Cardiac muscle cell (in vitro differentiated cells and primary cell): Measurements from ENCODE around the gene SIGLECL1. TPM values are rescaled to one million over a fixed set of nuclear protein-coding genes. Genes with fewer than 3 reads are reported as not detected.

Experiments
- DNase-seq, 2 donors: peaks; one replicate each; pipeline versions ENCODE4 v3.0.0 to v3.0.0-alpha.2; 2010 to 2017; ENCODE audit warnings: low read depth in 1 of 2, low spot score in 1 of 2
- H3K27ac ChIP-seq: fragments of 200-600 bp; sonication (generic); 2 replicates; pipeline ENCODE4 v1.5.1; 2016
- H3K27me3 ChIP-seq: fragments of 200-600 bp; sonication (generic); 2 replicates; pipeline ENCODE4 v1.6.0; 2016; ENCODE audit warnings: control low read depth
- H3K36me3 ChIP-seq: fragments of 200-600 bp; sonication (generic); 2 replicates; pipeline ENCODE4 v1.5.1; 2016; ENCODE audit warnings: control low read depth
- H3K4me1 ChIP-seq: fragments of 200-600 bp; sonication (generic); 2 replicates; pipeline ENCODE4 v1.8.1; 2017; ENCODE audit warnings: low read depth, mild to moderate bottlenecking, mixed run types
- H3K4me3 ChIP-seq: fragments of 200-600 bp; sonication (generic); 2 replicates; pipeline ENCODE4 v1.5.1; 2016; ENCODE audit warnings: mild to moderate bottlenecking
- H3K9me3 ChIP-seq: fragments of 200-600 bp; sonication (generic); 2 replicates; pipeline ENCODE4 v1.5.1; 2017; ENCODE audit warnings: low read depth, mild to moderate bottlenecking, control low read depth
- polyA plus RNA-seq: library from polyadenylated mRNA; unstranded; fragments of >200 nt; fragmentation: Nextera tagmentation; extraction: Ambion mirVana; gene quantifications from 2 replicates; pipeline ENCODE4 v1.2.1, GENCODE V29; 2016
- total RNA-seq: library from RNA; depleted of rRNA; stranded (reverse); fragments of >200 nt; gene quantifications from 2 replicates; pipeline ENCODE4 v1.2.3, GENCODE V29; 2016
- TF ChIP-seq, protein P1 (sequence below): IDR thresholded peaks from 2 replicates; pipeline ENCODE4 v1.5.1; 2012; ENCODE audit warnings: low read depth, mild to moderate bottlenecking, low read length

SIGLECL1 gene
- total and polyA plus RNA-seq, 2 experiments from 2014 or later: not detected

DNA sequence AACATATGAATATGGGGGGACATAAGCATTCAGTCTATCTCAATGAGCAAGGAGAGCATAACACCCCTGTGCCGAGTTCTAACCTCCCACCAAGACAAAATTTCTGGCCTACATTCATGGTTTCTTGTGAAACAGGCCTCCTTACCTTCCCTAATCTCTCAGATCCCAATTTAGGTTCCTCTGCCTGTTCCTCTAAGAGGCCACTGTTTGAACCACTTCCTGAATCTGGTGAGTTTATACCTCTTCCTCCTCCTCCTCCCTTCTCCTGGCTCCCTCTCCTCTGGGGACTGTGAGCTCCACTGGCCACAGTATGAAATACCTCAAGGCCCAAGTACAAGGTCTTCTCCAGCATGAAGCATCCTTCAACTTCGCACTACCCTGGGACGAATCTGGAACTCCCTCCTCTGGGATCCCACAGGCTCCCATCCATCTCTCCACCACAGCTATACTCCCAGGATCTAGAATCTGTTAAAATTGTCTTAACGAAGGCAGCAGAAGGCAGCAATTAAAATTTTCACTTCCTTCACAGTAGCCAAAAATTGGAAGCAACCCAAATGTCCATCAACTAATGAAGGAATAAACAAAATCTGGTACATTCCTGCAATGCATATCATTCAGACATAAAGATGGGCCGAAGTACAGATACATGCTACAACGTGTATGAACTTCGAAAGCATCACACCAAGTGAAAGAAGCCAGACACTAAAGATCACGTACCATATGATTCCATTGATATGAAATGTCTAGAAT is 7.8 kb upstream of the SIGLECL1 start:
- no peaks in the 10 kb centered on the region for H3K27me3 ChIP-seq
- no peaks in the 10 kb centered on the region for H3K9me3 ChIP-seq
- no peaks in the 10 kb centered on the region for H3K36me3 ChIP-seq
- DNase-seq: no peak
- no peak overlapping the region for H3K27ac ChIP-seq
- no peaks in the 10 kb centered on the region for H3K4me1 ChIP-seq
- H3K4me3 ChIP-seq: no peak overlapping the region
- TF ChIP-seq, protein P1, sequence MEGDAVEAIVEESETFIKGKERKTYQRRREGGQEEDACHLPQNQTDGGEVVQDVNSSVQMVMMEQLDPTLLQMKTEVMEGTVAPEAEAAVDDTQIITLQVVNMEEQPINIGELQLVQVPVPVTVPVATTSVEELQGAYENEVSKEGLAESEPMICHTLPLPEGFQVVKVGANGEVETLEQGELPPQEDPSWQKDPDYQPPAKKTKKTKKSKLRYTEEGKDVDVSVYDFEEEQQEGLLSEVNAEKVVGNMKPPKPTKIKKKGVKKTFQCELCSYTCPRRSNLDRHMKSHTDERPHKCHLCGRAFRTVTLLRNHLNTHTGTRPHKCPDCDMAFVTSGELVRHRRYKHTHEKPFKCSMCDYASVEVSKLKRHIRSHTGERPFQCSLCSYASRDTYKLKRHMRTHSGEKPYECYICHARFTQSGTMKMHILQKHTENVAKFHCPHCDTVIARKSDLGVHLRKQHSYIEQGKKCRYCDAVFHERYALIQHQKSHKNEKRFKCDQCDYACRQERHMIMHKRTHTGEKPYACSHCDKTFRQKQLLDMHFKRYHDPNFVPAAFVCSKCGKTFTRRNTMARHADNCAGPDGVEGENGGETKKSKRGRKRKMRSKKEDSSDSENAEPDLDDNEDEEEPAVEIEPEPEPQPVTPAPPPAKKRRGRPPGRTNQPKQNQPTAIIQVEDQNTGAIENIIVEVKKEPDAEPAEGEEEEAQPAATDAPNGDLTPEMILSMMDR: no peak

DNA sequence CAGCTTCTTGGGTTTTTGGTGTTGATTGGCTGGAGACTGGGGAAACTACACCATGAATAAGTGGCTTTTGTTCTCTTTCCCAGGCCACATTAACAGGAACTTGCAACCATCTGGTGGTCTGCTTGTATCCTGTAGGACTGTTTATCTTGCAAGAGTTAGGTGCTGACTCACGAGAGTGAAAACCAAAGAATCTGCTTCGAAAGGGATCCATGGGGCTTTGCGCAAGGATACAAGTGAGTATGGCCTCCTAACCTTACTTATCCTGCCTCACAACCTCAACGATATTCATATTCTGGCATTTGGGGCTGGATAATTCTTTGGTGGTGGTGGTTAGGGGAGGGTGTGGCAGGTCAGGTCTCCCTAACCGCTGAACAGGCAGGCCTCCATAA is 4.7 kb upstream of the SIGLECL1 start:
- Histone ChIP-seq H3K27me3 (no peaks in the 10 kb centered on the region), H3K27ac (no peak overlapping the region), H3K36me3 (no peaks in the 10 kb centered on the region)

DNA sequence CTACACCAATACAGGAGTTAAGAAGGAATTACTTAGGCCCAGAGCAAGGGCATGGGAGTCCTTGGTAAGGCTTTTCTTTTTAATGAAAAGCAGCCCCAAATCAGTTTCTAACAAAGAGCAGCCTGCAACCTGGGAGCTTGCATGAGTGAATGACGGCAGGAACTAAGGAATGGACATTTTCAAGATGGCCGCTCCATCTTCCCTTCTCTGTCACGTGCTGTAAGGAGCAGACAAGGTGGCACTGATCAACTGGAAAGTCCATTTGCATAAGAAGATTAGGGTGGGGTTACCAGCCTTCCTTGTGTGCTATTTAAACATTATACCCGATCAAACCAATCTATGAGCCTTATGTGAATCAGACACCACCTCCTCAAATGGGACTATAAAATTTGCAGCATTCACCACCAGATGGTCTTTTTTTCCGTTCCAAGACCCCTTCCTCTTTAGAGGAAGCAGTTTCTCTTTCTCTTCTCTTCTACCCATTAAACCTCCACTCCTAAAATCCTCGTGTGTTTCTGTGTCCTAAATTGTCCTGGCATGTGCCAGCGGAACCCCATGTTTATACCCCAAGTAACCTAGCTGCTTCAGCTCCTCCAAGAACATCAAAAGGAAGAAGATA is 2.8 kb upstream of the SIGLECL1 start:
- Histone ChIP-seq H3K9me3 (no peaks in the 10 kb centered on the region), H3K4me3 (no peak overlapping the region), H3K36me3 (no peaks in the 10 kb centered on the region), H3K27ac (no peak overlapping the region), H3K4me1 (no peaks in the 10 kb centered on the region), H3K27me3 (no peaks in the 10 kb centered on the region)
- no peak for DNase-seq
- TF ChIP-seq, protein P1: no peak

More for the DNA sequence above, 4.7 kb upstream of the SIGLECL1 start:
- H3K4me1 ChIP-seq: no peaks in the 10 kb centered on the region
- no peaks in the 10 kb centered on the region for H3K9me3 ChIP-seq
- H3K4me3 ChIP-seq: no peak overlapping the region
- TF ChIP-seq, protein P1: no peak
- DNase-seq: peak in 1 of 2 donors; percentile 41

DNA sequence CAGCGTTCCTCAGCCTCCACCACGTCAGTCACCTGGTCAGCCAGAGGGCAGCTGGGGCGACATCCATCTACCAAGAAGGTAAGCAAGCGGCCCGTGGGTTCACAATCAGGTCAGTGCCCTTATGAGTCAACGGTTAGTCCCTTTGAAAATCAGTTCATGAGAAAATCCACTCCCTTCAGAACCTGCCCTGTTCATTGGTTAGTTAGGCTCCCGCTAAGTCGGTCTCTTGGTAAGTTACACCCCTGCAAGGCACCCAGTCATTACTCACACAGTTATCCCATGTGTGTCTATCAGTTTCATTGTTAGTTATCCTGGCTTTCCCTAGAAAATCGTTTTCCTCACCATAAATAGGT is 564 bp downstream of the SIGLECL1 start:
- TF ChIP-seq, protein P1: no peak
- Histone ChIP-seq H3K4me3 (no peak overlapping the region), H3K4me1 (no peaks in the 10 kb centered on the region), H3K9me3 (no peaks in the 10 kb centered on the region), H3K27me3 (no peaks in the 10 kb centered on the region), H3K36me3 (no peaks in the 10 kb centered on the region), H3K27ac (no peak overlapping the region)
- DNase-seq: no peak

DNA sequence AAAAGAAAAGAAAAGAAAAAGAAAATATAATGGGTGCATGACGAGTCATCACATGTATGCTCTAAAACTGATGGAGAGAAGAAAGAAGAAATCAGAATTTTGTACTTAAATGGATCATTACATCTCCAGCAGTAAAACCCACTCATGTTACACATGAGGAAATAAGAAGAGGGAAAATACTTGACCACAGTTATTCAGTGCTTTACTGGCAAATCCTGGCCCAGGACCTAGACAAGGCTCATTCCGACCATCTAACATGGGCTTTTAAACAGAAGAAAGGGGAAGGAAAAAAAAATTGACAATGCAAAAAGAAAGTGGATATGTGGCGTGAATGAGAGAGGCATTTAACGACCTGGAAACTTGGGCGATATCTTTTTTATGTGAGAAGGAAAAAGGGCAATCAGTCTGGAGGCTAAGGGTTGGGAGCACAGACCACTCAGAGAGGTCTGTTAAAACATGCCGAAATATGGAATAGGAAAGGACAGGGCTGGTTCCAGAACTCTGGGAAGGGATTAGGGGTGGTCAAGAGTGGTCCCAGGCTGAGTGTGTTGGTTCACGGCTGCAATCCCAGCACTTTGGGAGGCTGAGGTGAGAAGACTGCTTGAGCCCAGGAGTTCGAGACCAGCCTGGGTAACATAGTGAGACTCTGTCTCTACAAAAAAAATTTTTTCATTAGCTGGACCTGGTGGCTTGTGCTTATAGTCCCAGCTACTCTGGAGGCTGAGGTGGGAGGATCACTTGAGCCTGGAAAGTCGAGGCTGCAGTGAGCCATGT is 1.6 kb downstream of the SIGLECL1 start:
- Histone ChIP-seq H3K27me3 (no peaks in the 10 kb centered on the region), H3K4me3 (no peak overlapping the region), H3K36me3 (no peaks in the 10 kb centered on the region), H3K4me1 (no peaks in the 10 kb centered on the region), H3K9me3 (no peaks in the 10 kb centered on the region), H3K27ac (no peak overlapping the region)
- TF ChIP-seq, protein P1: no peak
- DNase-seq: no peak
